COLO668 (cell line): ENCODE results near the gene ABI1.
"Not testable (repeated sequence)": the region's sequence is repeated elsewhere in the genome, so short reads cannot be mapped to it uniquely, and the experiment has no call there.

Source experiments
- DNase-seq: peaks from one replicate; lab custom pipeline; 2025; ENCODE audit not compliant: unreplicated experiment; lab: John Stamatoyannopoulos, UW

The ABI1 gene

DNA sequence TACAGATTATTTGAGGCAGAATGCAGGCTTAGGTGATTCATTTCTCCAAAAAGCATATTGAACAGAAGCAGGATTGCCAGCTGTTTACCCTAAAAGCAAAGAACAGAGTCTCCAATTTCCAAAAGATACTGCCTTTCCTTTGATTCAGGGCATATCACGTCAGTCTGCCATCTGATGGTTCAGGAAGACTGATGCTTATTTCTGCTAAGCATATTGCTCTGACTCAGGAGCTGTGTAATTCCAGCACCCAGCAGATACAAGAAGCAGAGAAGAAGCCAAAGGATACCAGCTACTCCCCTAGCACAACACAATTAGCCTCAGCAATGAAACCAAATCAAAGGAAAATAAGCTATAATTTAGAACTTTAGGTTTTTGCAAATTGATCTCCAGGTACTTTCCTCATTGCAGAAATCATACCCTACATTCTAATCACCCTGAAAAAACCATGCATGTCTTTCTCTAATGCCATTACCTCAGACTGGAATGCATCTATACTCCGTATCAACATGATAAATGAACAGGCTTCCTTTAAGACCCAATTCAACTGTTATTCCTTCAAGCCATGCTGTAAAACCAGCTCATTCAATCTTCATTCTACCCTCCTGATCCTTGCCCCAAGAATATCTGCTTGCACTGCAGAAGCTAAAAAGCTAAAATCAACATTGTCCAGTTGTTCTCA is 55.1 kb downstream of the ABI1 start:
- no peak for DNase-seq

DNA sequence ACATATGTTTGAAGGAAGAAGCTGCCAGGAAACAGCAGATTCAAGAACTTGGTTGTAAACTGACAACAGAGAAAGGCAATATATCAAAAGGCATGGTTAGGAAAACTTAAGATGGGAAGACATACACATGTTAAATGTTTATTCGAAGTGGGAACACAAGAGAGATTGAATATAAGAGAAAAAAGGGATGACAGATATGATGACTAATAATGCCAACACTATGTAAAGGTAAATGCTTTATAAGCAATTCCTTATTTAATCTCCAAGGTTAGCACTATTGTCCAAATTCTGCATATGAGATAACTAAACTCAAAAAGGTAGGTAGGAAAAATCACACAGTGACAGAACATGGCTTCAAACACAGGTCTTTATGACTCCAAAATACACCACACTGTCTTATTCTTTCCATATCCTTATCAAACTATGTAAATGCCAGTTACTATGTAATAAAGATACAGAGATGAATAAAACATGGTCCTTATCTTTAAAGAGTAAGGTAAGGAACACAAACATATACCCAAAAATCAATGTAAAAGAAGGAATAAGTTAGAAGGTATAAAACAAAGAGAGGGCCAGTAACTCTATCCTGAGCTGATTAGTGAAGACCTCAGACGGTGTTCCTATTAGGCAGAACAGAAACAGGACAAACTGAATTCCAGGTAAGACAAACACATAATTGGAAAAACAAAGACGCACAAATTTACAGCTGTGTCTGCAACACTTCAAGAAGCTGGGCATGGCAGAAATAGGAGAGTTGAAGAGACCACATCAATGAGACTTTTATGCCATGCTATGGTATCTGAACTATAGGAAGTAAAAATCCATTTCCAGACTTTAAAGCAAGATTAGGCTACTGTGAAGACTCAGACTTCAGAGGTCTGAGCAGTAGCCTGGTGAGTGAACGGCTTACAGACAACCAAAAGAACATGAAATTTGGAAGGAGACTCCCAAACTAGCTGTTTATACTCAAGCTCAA is 56.1 kb downstream of the ABI1 start:
- no peak for DNase-seq

DNA sequence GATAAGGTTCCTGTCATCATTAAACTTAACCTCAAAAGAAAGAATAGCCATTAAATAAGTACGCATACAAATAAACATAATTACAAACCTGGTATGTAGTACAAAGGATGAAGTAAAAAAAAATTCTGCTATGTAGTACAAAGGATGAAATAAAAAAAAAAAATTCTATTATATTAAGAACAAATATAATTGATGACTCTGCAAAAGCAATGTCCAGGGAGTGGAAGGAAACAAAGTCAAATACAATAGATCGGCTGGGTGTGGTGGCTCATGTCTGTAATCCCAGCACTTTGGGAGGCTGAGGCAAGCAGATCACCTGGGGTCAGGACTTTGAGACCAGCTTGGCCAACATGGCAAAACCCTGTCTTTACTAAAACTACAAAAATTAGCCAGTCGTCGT is 56.9 kb downstream of the ABI1 start:
- no peak for DNase-seq

DNA sequence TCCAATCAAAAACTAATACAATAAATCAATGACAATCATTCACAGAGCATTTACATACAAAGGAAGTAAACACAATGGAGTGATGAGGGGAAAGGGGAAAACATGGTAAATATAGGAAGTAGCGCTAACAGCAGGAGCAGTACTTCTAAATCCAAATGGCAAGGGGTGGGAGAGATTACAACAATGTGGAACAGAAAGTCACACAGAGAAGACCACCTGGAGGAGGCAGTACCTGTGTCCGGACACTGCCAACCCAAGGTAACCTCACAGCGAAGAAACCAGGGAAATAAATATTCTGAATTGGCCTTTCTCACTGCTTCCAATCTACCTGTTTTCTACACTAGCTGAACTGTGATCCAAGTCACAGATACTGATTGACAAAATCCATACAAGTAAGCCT is 58.2 kb downstream of the ABI1 start:
- DNase-seq: no peak

DNA sequence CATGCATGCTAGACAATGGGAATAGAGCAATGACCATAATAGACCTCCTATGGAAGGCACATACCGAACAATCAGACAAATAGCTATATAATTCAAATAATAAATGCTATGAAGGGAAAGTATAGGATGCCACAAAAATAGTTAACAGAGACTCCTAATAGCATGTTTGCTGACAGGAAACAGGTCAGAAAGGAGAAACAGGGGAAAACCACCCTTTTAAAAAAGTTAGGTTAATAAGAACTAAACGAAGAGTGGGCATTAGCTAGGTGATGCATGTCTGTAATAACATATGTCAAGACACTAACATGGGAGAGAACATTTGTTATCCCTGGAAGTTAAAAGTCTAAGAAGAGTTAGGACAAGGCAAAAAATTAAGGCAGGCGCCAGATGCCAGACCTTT is 58.9 kb downstream of the ABI1 start:
- no peak for DNase-seq

DNA sequence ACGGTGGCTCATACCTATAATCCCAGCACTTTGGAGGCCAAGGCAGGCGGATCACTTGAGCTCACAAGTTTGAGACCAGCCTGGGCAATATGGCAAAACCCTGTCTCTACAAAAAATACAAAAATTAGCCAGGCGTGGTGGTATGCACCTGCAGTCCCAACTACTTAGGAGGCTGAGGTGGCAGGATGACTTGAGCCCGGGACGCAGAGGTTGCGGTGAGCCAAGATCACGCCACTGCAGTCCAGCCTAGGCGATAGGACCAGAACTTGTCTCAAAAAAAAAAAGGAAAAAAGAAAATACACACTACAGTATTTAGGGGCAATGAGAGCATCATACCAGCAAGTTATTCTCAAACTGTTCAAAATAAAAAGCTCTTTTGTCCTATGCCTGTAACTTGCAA is 59.5 kb downstream of the ABI1 start:
- no peak for DNase-seq

DNA sequence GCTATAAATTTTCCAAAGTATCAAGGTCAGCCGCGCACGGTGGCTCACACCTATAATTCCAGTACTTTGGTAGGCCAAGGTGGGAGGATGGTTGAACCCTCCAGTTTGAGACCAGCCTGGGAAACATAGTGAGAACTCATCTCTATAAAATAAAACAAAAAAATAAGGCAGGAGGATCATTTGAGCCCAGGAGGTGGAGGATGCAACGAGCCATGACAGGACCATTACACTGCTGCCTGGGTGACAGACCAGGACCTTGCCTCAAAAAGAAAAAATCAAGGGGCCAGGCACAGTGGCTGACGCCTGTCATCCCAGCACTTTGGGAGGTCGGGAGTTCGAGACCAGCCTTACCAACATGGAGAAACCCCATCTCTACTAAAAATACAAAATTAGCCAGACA is 60.3 kb downstream of the ABI1 start:
- DNase-seq: no peak

DNA sequence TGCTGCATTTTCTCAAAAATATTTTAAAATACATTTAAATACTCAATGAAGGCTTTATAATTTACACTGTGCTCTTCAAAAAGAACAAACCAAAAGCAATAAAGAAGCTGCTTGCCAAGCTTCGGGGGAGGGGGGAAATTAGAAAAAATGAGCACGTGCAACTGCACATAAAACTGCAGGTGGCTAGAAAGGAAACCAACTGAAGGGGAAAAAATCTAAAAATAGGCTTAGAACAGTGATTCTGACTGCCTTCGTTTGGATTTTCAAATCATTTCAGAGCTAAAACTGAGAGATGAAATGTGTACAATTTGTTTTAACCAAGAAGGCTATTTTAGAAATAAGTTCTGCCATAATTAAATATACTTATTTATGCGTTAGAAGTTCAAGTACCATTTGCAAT is 61.4 kb downstream of the ABI1 start:
- no peak for DNase-seq

DNA sequence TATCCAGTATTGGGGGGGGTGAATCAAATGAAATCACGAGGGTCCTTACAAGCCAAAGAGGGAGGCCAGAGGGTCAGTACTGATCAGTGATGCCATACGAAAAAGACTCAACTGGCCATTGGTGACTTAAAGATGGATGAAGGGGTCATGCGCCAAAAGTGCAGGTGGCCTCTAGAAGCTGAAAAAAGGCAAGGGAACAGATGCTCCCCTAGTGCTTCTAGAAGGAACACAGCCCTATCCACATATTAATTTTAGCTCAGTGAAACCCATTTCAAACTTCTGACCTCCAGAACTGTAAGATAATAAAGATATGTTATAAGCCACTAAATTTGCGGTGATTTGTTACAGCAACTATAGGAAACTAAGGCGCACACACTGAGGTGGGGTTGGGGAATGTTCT is 62.5 kb downstream of the ABI1 start:
- DNase-seq: no peak

DNA sequence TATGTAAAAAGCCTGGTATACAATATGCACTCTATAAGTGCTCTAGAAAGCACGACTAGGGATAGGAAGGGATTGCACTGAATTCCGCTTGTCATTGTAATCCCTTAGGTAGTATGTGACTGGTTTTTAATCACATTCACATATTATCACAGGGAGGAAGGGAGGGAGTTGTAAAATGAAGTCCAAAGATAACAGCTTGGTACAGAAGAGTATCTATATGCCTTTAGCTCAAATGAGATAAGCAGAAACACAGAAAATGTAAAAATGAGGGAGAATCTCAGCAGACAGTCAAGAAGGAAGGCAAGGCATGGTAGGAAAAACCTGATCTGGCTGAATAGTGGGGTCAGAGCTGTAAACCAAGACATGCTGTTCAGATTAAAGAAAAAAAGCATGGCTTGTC is 63.4 kb downstream of the ABI1 start:
- DNase-seq: no peak

DNA sequence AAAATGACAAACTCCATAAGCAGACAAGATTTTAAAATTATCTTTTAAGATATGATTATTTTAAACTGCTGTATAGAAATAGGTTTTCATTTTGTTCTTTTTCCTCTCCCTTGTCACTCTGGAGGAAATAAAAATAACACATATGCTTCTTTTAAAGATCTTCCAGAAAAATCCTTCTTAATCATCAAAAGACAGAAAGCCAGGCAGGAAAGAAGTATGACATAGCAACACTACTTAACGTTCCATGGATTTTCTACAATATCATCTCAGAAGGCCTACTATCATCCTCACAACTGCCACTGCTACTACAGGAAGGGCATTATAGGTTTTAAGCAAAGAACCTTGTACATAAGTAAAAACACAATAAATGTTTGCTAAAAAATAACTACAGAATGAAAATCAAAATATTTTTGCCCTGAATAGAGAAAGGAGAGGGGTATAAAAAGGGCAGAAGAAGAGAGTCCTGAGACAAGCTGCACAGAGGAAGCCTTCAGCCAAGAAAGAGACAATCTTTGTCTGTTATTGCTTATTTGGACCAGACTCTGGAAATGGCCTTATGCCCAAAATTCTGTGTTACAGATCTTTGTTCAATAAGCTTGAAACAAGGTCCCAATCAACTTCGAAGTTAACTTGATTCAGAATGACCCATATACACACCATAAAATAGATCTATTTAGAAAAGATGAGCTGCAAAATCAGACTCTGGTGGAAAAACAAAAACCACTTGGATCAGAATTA is 67.8 kb downstream of the ABI1 start:
- DNase-seq: no peak

DNA sequence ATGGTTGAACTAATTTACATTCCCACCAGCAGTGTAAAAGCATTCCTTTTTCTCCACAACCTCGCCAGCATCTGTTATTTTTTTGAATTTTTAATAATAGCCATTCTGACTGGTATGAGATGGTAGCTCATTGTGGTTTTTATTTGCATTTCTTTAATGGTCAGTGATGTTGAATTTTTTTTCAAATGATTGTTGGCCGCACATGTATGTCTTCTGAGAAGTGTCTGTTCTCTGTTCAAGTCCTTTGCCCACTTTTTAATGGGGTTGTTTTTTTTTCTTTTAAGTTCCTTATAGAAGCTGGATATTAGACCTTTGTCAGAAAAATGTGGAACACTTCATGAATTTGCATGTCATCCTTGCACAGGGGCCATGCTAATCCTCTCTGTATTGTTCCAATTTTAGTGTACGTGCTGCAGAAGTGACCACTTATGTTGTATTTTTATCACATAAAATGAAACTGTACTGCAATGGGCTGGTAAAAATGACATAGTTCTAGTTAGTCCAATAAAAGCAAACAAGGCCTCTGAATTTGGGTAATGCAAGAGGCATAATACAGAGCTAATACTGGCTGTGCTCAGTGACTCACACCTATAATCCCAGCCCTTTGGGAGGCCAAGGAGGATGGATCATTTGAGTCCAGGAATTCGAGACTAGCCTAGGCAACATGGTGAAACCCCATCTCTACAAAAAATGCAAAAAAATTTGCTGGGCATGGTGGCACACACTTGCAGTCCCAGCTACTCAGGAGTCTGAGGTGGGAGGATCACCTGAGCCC is 70.3 kb downstream of the ABI1 start:
- DNase-seq: no peak

DNA sequence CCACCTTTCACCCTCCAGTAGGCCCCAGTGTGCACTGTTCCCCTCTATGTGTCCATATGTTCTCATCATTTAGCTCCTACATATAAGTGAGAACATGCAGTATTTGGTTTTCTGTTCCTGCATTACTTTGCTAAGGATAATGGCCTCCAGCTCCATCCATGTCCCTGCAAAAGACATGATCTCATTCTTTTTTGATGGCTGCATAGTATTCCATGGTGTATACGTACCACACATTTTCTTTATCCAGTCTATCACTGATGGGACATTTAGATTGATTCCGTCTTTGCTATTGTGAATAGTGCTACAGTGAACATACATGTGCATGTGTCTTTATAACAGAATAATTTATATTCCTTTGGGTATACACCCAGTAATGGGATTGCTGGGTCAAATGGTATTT is 71.0 kb downstream of the ABI1 start:
- not testable (repeated sequence) for DNase-seq

DNA sequence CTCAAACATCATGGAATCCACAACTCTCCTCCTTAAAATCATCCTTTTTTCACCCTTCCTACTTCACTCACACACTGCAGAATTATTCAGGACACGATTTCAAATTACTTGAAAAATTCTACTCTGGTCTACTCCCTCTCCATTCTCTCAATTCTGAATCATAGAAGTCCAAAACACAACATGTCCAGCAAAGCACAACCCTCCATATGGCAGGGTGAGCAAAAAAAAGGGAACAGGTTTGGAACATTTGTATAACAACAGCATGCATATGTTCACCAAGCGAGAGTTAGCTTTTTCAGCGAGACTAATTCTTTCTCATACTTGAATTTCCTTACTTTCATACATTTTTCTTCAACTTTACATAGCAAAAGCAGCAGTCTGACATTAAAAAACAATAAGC is 73.4 kb downstream of the ABI1 start:
- no peak for DNase-seq

DNA sequence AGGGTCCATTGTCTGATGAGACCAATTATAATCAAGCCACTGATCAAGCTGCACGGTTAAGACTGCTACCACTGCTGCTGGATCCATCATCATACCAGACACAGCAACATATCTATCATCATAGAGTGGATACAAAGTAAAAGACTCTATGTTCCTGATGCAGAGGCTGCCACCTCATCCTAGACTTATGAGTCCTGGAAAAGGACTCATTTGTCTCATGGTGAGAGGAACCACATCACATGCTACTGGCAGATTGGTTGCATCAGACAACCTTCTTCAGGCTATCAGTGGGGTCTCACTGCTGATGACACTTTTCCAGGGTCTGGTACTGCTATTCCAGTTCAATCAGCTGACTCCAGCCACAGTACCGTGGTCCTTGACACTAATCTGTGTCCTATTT is 79.0 kb downstream of the ABI1 start:
- DNase-seq: no peak

DNA sequence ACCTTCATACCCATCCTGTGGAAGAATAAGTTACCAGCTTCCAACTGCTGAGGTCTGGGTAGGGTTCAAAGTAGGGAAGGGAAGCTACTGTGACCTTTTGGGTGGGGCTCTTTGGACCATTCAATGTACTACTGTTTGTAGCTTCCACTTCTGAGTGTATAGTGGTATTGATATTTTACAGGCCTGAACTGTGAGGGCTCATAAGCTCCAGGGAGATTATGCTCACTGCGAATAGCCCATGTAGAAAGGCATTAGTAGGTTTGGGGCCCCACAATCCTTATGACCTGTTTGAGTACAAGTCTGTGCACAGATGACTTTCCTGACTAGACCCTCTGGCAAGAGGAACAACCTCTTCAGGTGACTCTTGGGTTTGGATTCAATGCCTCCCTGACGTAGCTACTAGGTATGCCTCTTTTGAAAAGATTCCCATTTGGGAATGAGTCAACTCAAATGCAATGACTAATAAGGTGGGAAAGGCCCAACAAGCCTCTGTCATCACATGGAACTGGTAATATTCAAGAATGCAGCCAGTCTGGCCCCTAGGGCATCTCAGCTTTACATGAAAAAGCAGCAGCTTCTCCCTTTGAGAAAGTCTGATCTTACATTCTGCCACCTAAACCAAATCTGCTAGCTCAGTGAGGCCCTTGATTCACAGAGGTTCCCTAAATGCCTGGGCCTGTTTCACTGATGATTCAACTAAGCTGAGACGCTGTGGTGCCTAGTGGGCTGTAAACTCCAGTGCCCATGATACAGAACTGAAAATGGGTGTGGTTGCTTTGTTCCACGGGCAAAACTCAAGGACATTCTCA is 79.8 kb downstream of the ABI1 start:
- no peak for DNase-seq

DNA sequence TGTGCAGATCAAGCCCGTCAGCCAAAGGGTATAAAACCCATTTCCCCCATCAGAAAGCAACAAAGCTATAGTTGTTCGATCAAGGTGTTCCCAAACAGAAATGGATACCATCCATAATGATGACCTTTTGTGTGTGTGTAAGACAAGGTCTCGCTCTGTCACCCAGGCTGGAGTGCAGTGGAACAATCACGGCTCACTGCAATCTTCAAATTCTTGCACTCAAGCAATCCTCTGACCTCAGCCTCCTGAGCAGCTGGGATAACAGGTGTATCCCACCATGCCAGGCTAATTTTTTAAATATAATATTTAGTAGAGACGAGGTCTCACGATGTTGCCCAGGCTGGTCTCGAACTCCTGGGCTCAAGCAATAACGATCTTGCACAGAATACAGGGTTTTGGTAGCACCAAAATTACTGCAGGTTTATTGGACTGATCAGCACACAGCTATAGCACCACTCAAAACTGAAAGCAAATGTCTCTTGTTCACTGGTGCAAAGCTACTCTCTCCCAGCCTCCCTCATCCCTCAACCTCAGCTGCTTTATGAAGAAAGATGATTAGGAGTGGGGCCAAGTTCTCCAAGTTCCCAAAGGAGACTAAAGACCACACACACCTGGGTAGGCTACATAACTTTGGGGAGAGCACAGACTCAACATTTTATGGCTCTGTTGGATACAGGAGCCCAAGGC is 80.5 kb downstream of the ABI1 start:
- no peak for DNase-seq

DNA sequence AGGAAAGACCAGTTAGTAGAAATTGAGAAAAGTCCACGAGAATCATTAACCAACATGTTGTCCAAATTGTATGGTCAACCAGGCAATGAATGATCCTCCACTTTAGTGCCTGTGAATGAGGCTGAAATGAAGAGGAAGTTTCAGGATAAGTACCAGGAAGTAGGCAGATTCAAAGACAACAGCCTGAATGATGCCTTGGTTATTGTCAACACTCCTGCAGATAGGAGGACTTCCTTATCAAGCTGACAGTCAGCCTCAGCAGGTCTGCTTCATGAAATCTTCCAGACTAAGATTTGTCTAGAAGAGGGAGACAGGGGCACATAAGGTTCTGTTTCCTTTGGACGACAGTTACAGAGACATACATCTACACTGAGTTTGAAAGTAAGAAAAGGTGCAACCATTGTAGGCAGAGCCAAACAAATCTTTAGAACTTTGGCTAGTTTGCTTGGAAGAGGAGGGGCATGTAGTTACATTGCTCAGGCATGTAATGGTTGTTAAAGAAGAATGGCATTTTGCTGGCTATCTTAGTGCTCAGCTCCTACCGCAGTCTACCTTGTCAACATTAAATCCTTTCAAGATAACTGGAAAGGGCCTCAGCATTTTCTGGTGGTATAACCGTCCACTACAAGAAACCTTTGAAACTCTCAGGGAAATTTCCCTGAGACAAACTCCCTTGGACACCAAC is 81.4 kb downstream of the ABI1 start:
- DNase-seq: no peak

DNA sequence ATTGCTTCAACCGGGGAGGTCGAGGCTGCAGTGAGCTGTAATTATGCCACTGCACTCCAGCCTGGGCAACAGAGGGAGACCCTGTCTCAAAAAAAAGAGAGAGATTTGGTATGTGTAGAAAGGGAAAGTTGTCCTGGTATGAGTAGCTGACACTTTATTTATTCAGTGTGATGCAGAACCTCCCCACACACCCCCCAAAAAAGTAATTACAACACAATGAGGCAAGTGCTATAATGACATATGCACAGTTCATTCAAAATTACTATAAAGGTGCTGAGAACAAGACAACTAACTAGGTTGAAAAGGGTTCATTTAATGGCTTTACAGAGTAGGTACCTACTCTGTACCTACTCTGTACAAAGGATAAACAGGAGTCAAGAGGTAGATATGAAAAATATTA is 83.1 kb downstream of the ABI1 start:
- no peak for DNase-seq
